Ectodermal cell (in vitro differentiated cells): ENCODE data around the gene LYPD8.

Experiments used
- H3K27ac ChIP-seq: 2 replicates; pipeline ENCODE4 v1.7.0; 2013; ENCODE audit warnings: mild to moderate bottlenecking, low read depth, low read length; ENCODE audit not compliant: insufficient read depth, poor library complexity, severe bottlenecking
- H3K27me3 ChIP-seq: 2 replicates; pipeline ENCODE4 v1.7.0; 2013; ENCODE audit warnings: mild to moderate bottlenecking, low read length; ENCODE audit not compliant: insufficient read depth, control insufficient read depth, poor library complexity, severe bottlenecking
- H3K36me3 ChIP-seq: one replicate; pipeline ENCODE4 v1.7.0; 2013; ENCODE audit warnings: low read length; ENCODE audit not compliant: control insufficient read depth, insufficient read depth
- H3K4me1 ChIP-seq: one replicate; pipeline ENCODE4 v1.7.0; 2013; ENCODE audit warnings: low read length; ENCODE audit not compliant: control insufficient read depth, insufficient read depth
- H3K4me3 ChIP-seq: 2 replicates; pipeline ENCODE4 v1.7.0; 2013; ENCODE audit warnings: low read depth, low read length, control low read depth; ENCODE audit not compliant: insufficient read depth
- H3K9me3 ChIP-seq: 2 replicates; pipeline ENCODE4 v1.7.0; 2013; ENCODE audit warnings: mild to moderate bottlenecking, low read length, moderate library complexity; ENCODE audit not compliant: control insufficient read depth
- WGBS, 2 experiments: methylation state at CpG; one replicate each; pipeline ENCODE4 v1.1.7; 2013; ENCODE audit warnings: missing lambda C conversion rate in 2 of 2; 5-methylcytosine and 5-hydroxymethylcytosine counted together

LYPD8 gene

GRCh38 chr1:248750496-248750895, 5.1 kb downstream of the LYPD8 start:
- no peaks in the 10 kb centered on the region for H3K27me3 ChIP-seq
- no peaks in the 10 kb centered on the region for H3K4me1 ChIP-seq
- H3K36me3 ChIP-seq = no peaks in the 10 kb centered on the region
- peaks cover 9% of the 10 kb centered on the region for H3K9me3 ChIP-seq
- H3K27ac ChIP-seq = no peak overlapping the region
- WGBS, 2 experiments = 58 to 63% methylated on average over 2 of the region's 2 CpGs
- no peak overlapping the region for H3K4me3 ChIP-seq

DNA sequence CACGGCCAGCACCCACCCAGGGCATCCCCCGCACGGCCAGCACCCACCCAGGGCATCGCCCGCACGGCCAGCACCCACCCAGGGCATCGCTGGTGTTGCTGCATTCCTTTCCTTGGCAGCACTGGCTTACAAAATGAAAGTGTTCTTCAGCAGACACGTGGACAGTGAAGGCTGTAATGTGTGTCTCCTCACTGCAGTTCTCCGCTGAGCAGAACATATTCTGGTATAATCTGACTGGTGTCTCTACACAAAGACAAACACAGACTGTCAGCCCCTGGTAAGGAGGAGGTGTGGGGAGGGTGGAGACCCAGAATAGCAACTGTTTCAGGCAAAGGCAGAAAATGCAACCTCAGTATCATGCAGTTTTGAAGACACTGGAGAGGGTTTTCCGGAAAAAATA, 7.3 kb downstream of the LYPD8 start:
- Histone ChIP-seq H3K27me3 (no peaks in the 10 kb centered on the region), H3K36me3 (no peaks in the 10 kb centered on the region), H3K27ac (no peak overlapping the region), H3K9me3 (peaks cover 10% of the 10 kb centered on the region), H3K4me1 (no peaks in the 10 kb centered on the region), H3K4me3 (no peak overlapping the region)
- WGBS, 2 experiments = 87 to 94% methylated on average over 9 of the region's 10 CpGs

DNA sequence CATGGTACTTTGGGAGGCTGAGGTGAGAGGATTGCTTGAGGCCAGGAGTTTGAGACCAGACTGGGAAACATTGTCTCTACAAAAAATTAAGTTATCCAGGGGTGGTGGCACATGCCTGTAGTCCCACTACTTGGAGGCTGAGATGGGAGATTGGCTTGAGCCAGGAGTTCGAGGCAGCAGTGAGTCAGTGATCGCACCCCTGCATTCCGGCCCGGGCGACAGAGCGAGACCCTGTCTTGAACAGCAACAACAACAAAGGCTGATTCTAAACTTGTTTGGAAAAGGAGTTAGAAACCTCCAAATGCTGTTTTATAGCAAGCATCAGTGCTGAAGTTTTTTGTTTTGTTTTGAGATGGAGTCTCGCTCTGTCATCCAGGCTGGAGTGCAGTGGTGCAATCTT, 14.7 kb downstream of the LYPD8 start:
- 88% methylated on average over 7 of the region's 7 CpGs for WGBS, 2 experiments
- Histone ChIP-seq H3K27me3 (no peaks in the 10 kb centered on the region), H3K27ac (no peak overlapping the region), H3K9me3 (peaks cover 4% of the 10 kb centered on the region), H3K4me1 (no peaks in the 10 kb centered on the region), H3K36me3 (no peaks in the 10 kb centered on the region), H3K4me3 (no peak overlapping the region)

DNA sequence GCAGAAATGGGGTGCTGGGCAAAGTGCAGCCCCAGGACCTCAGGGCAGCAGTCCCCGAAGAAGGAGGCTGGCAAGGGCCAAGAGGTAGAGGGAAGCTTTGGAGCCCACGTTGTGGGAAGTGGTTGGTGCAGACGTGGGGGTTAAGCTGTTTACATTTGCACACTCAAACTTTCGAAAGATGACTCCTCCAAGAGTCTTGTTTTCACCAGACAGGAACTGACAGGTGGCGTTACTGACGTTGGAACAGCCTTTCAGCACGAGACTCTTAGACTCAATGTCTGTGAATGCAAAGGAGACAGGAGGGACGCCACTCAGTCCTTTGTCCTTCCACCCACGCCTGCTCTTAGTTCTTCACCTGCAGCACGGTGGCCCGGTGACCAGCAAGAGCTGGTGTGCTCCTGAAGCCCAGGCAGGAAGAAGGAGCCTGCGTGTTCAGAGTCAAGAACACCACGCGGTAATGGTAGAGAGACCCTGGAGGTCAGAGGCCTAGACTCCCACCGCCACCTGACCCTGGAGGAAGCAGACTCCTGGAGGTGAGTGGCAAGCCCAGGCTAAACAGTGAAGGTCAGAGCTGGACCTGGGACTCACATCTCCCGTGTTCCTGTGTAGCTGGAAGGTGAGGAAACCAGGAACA, 15.9 kb downstream of the LYPD8 start:
- Histone ChIP-seq H3K9me3 (peaks cover 4% of the 10 kb centered on the region), H3K27me3 (no peaks in the 10 kb centered on the region), H3K4me1 (no peaks in the 10 kb centered on the region), H3K27ac (no peak overlapping the region), H3K36me3 (no peaks in the 10 kb centered on the region), H3K4me3 (no peak overlapping the region)
- 69 to 75% methylated on average over 16 of the region's 16 CpGs for WGBS, 2 experiments

DNA sequence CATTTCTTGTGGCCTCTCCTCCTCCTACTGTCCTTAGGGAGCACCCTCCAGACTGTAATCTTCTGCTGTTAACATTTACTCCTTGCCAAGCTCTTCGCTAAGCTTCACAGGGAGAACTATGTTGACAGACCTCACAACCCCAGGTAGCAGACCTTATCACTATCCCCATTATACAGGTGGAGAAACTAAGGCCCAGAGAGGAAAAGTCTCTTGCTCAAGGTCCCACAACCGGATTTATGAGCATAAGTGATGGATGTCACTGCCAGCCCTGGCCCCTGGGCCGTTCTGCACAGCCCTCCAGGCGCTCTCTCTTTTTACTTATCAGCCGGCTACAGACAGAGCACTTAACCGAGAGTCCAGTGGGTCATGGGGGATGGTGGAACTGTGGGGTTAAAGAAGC, 18.1 kb downstream of the LYPD8 start:
- H3K27ac ChIP-seq = no peak overlapping the region
- no peaks in the 10 kb centered on the region for H3K36me3 ChIP-seq
- no peak overlapping the region for H3K4me3 ChIP-seq
- no peaks in the 10 kb centered on the region for H3K27me3 ChIP-seq
- H3K9me3 ChIP-seq = peaks cover 3% of the 10 kb centered on the region
- no peaks in the 10 kb centered on the region for H3K4me1 ChIP-seq
- 58 to 66% methylated on average over 6 of the region's 6 CpGs for WGBS, 2 experiments

DNA sequence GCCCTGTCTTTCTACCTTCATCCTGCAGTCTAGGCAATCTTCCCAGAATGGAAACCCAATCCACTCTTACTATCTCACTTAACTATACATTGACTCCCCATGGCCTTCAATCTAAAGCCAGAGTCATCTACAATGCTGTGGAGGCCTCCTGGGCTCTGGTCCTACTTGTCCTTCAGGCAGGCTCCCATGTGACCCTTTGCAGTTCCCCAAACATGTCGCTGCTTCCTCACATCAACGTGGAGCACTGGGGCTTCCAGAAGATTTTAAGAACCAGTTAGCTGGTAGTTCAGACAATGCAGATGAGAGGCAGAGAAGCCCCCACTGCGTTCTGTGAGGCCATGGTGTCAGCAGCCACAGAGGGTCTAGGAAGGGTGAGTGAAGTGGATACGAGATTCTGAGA, 18.6 kb downstream of the LYPD8 start:
- Histone ChIP-seq H3K9me3 (peaks cover 3% of the 10 kb centered on the region), H3K27ac (no peak overlapping the region), H3K4me3 (no peak overlapping the region), H3K4me1 (no peaks in the 10 kb centered on the region), H3K27me3 (no peaks in the 10 kb centered on the region), H3K36me3 (no peaks in the 10 kb centered on the region)
- WGBS, 2 experiments = 43% methylated on average over 4 of the region's 4 CpGs

DNA sequence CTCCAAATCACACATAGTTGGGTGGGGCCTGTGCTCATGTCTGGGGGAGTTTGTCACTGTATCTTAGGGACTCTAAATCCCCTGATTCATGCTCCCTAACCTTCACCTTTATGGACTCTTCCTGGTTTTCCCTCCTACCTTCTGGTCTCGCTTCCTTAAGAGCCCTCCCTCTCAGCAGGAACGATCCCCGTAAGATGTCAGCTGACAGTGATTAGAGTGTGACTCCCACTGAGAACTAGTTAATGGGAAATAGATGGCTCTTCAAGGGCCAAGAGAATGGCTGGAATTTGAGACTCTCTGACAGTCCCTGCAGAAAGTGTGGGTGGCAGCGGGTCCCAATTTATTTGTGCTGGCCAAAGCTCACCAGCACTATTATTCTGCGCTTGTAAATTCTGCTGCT, 22.0 kb downstream of the LYPD8 start:
- H3K27me3 ChIP-seq = no peaks in the 10 kb centered on the region
- WGBS, 2 experiments = 83 to 91% methylated on average over 4 to 5 of the region's 5 CpGs
- no peak overlapping the region for H3K27ac ChIP-seq
- peaks cover 8% of the 10 kb centered on the region for H3K9me3 ChIP-seq
- H3K4me1 ChIP-seq = no peaks in the 10 kb centered on the region
- H3K36me3 ChIP-seq = no peaks in the 10 kb centered on the region
- H3K4me3 ChIP-seq = no peak overlapping the region

- 66 to 68% methylated on average over 13 of the region's 13 CpGs for WGBS, 2 experiments
Observed at GRCh38 chr1:248730507-248731335, 24.8 kb downstream of the LYPD8 start.

GRCh38 chr1:248714248-248714647, 41.3 kb downstream of the LYPD8 start:
- no peak overlapping the region for H3K27ac ChIP-seq
- no peaks in the 10 kb centered on the region for H3K36me3 ChIP-seq
- peaks cover 3% of the 10 kb centered on the region for H3K9me3 ChIP-seq
- 50 to 90% methylated on average over 1 of the region's 3 CpGs for WGBS, 2 experiments
- no peaks in the 10 kb centered on the region for H3K27me3 ChIP-seq
- no peak overlapping the region for H3K4me3 ChIP-seq
- H3K4me1 ChIP-seq = no peaks in the 10 kb centered on the region

More at GRCh38 chr1:248730507-248731335, 24.8 kb downstream of the LYPD8 start:
- Histone ChIP-seq H3K36me3 (no peaks in the 10 kb centered on the region), H3K9me3 (peaks cover 8% of the 10 kb centered on the region), H3K4me1 (no peaks in the 10 kb centered on the region), H3K27ac (no peak overlapping the region), H3K4me3 (no peak overlapping the region), H3K27me3 (no peaks in the 10 kb centered on the region)

DNA sequence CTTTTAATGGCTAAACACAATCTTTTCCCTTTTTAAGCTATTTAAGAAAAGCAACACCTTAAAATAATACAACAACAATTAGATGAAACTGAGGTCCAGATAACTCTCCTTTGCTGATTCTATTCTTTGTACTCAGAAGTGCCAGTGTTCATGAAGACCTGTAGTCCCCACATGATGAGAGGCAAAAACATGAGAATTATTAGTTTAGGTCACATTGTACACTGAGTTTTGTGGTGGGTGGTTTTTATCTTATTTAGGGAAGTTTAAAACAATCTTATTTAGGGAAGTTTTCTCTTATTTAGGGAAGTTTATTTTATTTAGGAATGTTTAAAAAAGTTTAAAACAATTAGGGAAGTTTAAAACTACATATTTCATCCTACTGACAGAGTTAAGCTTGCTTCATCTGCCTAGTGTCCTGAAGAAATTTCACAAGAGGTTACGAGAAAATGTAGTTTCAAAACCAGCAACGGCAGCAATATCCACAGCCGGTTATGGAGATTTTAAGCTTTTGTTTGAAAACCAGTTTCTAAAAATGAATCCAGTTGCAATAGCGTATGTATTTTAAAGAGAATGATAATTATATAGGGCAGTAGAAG, 45.2 kb downstream of the LYPD8 start:
- no peaks in the 10 kb centered on the region for H3K36me3 ChIP-seq
- H3K9me3 ChIP-seq = peaks cover 3% of the 10 kb centered on the region
- no peaks in the 10 kb centered on the region for H3K4me1 ChIP-seq
- H3K27ac ChIP-seq = no peak overlapping the region
- no peaks in the 10 kb centered on the region for H3K27me3 ChIP-seq
- 75 to 77% methylated on average over 4 of the region's 4 CpGs for WGBS, 2 experiments
- H3K4me3 ChIP-seq = no peak overlapping the region
